DMS53 (cell line): ENCODE measurements around the gene TOR1AIP1.

Source experiments
- DNase-seq: peaks from one replicate; lab custom pipeline; 2025; lab: John Stamatoyannopoulos, UW

TOR1AIP1 gene

DNA sequence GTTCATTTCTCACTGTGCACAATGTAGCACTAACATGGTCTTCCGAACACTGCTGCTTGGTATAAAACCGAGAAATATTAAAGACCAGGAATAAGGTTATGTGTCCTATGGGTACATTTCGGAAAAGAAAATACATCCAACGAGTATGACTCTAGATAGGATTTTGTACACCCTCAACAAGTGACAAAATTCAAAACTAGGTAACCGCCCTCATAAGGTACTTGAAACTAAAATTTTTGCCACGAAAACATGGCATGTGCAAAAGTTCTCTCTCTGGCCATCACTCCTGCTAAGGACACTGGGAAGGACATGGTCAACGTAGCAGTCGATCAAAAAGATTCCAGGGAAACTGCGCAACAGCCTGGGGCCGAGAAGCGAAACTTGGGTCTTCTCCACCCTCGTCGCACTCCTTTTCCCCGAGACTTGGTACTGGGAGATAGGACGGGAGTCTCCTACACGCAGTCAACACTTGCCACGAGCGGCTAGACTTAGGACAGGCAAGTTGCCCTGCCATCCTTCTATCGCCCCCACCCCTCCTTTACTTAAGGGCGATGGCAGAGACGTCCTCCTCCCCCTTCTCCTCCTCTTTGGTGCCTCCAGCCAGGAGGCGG lies 338 bp upstream of the TOR1AIP1 start:
- DNase-seq: no peak

GRCh38 chr1:179883040-179883744 lies 1.1 kb downstream of the TOR1AIP1 start:
- DNase-seq: no peak

GRCh38 chr1:179883745-179884138 lies 1.7 kb downstream of the TOR1AIP1 start:
- DNase-seq: peak; percentile 32

- DNase-seq: no peak
These were observed 6.0 kb downstream of the TOR1AIP1 start for GRCh38 chr1:179888071-179888470.

DNA sequence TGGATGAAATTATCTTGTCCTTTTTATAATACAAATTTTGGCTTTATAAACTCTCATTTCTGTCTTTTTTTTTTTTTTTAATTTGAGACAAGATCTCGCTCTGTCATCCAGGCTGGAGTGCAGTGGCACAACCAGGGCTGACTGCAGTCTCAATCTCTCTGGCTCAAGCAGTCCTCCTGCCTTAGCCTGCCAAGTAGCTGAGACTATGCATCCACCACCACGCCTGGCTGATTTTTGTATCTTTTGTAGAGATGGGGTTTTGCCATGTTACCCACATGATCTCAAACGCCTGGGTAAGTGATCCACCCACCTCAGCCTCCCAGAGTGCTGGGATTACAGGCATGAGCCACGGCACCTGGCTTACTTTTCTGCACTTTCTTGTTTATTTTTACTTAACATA lies 7.5 kb downstream of the TOR1AIP1 start:
- DNase-seq: no peak

DNA sequence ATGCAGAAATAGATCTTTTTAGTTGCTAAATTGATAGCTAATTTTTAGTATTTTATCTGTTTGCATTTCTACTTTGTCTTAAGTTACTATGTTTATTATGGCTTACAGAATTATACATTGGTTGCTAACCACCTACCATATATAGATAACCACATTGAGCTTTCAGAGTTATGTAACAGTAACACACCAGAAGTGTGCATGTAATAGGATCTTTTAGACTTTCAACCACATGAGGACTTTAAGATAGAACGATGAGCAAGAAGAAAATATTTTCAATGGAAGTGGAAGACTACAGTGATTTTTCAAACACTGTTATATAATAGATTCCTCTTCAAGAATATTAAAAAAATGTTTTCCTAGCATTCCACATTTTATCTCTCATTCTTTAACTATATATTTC lies 28.8 kb downstream of the TOR1AIP1 start:
- no peak for DNase-seq

GRCh38 chr1:179911812-179912211 lies 29.7 kb downstream of the TOR1AIP1 start:
- DNase-seq: no peak

DNA sequence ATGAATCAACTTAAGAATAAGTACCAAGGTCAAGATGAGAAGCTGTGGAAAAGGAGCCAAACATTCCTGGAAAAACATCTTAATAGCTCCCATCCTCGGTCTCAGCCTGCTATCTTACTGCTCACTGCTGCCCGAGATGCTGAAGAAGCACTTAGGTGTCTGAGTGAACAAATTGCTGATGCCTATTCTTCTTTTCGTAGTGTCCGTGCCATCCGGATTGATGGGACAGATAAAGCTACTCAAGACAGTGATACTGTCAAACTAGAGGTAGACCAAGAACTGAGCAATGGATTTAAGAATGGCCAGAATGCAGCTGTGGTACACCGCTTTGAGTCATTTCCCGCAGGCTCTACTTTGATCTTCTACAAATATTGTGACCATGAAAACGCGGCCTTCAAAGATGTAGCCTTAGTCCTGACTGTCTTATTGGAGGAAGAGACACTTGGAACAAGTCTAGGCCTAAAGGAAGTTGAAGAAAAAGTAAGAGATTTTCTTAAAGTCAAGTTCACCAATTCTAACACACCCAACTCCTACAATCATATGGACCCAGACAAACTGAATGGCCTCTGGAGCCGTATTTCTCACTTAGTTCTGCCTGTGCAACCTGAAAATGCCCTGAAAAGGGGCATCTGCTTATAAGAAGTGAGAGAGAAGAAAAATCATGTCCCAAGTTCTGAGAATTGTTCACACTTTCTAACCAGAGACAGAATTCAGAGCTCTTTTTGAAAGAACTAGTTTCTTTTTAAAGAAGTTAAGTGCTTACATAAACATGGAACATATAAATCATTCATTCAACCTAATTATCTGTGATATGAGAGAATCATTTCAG lies 35.7 kb downstream of the TOR1AIP1 start:
- no peak for DNase-seq

GRCh38 chr1:179921472-179921871 lies 39.4 kb downstream of the TOR1AIP1 start:
- DNase-seq: no peak

GRCh38 chr1:179921981-179922872 lies 40.1 kb downstream of the TOR1AIP1 start:
- DNase-seq: no peak

GRCh38 chr1:179923029-179923428 lies 40.9 kb downstream of the TOR1AIP1 start:
- DNase-seq: no peak

GRCh38 chr1:179924268-179924667 lies 42.2 kb downstream of the TOR1AIP1 start:
- no peak for DNase-seq

DNA sequence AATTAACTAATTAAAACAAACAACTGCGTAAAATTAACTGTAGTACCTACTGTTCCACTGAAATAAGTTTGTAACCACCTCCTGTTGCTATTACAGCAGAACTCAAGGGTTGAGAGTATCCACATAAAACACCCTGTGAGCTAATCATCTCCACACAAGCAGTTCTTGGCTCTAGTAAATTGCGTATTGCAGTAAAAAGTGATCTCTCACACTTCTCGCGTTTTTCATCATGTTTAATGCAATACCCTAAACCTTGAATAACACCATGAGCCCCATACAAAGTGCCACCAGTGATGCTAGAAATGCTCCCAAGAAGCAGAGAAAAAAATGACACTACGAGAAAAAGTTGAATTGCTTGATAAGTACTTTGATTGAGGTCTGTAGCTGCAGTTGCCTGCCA lies 43.2 kb downstream of the TOR1AIP1 start:
- DNase-seq: no peak

GRCh38 chr1:179925922-179926849 lies 44.1 kb downstream of the TOR1AIP1 start:
- peak; percentile 7 for DNase-seq

- no peak for DNase-seq
These were observed 44.7 kb downstream of the TOR1AIP1 start for GRCh38 chr1:179926850-179927205.

DNA sequence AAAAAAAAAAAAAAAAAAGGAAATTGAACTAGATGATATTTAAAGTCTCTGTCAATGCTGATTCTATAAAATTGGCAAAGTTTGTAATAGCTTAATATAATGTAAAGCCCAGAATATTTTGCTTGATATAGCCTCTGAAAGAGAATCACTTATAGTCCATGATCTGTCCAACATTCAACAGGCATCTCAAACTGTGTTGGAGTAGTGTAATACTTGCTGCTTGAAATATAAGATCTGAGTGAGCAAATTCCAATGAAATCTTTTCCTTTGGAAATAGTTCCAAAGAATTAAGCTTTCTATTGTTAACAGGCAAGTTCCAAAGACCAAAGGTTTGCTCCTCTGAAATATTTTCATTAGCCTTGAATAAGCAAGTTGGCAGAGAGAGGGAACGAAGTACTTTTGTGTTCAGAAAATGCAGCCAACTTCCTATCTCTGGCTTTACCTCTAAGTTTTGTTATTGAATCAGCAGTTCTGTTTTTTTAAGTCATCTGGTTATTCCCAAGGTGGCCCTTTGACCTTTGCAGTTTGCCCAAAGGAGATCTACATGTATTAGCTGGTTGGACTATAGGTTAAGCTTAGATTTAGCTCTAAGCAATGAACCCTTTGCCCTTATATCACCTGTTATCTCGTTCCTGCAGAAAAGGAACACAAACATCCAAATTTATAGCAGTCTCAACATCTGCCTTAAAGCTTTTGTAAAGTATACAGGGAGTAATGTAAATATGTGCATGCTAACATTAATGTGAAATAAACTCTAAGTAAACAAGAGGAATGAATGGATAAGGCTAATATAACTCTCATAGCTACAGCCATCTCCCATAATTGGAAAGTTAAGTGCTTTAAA lies 48.1 kb downstream of the TOR1AIP1 start:
- no peak for DNase-seq

DNA sequence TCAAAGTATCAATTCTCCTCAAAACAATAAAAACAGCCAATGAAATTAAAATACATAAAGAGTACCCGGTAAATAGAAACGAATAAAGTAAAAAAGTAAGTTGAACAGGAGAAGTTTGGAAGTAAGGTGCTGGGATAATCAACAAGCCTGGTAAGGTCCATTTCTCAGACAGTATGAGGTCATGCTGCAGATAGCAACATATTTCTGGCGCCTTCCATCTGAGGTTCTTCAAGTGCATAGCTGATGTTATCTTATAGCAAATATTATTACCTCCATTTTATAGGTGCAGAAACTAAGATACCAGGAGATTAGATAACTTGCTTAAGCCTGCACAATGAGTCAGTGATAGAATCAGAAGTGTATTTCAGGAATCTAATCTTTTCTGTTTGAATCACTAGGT lies 48.8 kb downstream of the TOR1AIP1 start:
- DNase-seq: no peak

DNA sequence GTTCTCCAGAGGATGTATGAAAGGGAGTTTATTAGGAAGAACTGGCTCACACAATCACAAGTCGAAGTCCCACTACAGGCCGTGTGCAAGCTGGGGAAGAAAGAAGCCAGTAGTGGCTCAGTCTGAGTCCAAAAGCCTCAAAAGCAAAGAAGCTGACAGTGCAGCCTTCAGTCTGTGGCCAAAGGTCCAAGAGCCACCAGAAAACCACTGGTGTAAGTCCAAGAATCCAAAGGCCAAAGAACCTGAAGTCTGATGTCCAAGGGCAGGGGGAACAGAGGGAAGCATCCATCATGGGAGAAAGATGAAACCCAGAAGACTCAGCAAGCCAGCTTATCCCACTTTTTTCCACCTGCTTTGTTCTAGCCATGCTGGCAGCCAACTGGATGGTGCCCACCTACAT lies 51.1 kb downstream of the TOR1AIP1 start:
- no peak for DNase-seq

GRCh38 chr1:179935909-179936496 lies 53.9 kb downstream of the TOR1AIP1 start:
- no peak for DNase-seq
